Activated naive CD4-positive, alpha-beta T cell treated with anti-CD3 and anti-CD28 coated beads, Interleukin-2, amount 50 U/mL, for 72 hours (primary cell): ENCODE results near the gene PRELID3B. TPM values are rescaled to one million over a fixed set of nuclear protein-coding genes. Genes with fewer than 3 reads are reported as not detected.

Experiments
- ATAC-seq, 2 donors: fragments of 150-1000 bp; cut with Tn5 transposase; 2 replicates each; pipeline ENCODE4 v1.10.0; 2021; ENCODE audit warnings: mild to moderate bottlenecking in 2 of 2, moderate library complexity in 2 of 2
- DNase-seq, 2 donors: peaks; one replicate each; pipeline ENCODE4 v3.0.0; 2021 to 2022; ENCODE audit warnings: low spot score in 2 of 2
- H3K27ac Mint-ChIP-seq, 2 donors: one replicate each; pipeline ENCODE4 v1.8.0; 2022; ENCODE audit warnings: mild to moderate bottlenecking in 2 of 2, mixed read lengths in 2 of 2
- H3K36me3 Mint-ChIP-seq, 2 donors: one replicate each; pipeline ENCODE4 v1.8.0; 2022; ENCODE audit warnings: mixed read lengths in 2 of 2
- H3K9me3 Mint-ChIP-seq, 2 donors: one replicate each; pipeline ENCODE4 v1.8.0; 2022; ENCODE audit warnings: mixed read lengths in 2 of 2
- total RNA-seq, 2 donors: library from RNA; stranded (reverse); gene quantifications; one replicate each; pipeline ENCODE4 v1.2.3, GENCODE V29; 2022

The PRELID3B gene
- total RNA-seq, 2 donors from 2014 or later, result 118 to 170 TPM

- Mint-ChIP-seq H3K27ac (peak overlapping the region in 1 of 2 donors; percentile 90), H3K9me3 (no peaks in the 10 kb centered on the region), H3K36me3 (peaks cover 0 to 14% of the 10 kb centered on the region in 2 donors)
- DNase-seq (peak in 1 of 2 donors; percentile 53), ATAC-seq (no peak)
These were observed 34.7 kb downstream of the PRELID3B start for GRCh38 chr20:59007665-59008511.

DNA sequence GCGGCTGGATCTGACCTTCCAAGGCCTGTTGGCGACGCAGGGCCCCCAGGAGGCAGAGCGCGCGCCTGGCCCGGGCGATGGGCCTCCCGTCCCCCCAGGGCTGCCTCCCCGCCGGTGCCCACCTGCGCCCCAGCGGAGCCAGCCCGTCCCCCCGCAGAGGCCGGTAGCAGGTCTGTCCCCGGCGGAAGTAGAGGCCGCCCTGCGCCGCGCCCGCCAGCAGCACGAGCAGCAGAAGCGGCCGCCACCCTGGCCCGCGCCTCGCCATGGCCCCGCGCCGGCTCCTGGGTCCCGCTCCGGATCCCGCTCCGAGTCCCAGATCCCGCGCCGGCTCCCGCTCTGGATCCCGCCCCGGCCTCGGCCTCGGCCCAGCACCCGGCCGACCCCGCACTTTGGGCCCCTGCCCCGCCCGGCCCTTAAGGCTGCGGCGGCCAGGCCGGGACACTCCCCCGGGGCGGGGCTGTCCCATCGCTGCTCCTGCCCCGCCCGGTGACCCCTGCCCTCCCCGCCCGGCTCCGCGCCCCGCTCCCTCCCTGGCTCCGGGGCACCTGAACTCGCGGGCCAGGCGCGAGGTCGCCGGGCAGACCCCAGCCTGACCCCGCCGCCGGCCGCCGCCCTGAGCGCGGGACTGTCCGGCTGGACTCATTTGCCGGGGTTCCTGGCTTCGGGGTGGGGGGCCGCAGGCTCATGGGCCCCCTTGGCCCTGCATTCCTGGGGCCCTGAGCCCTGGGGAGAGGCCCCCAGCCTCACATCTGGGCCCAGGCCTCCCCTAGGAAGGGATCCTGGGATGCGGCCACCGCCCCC lies 35.5 kb downstream of the PRELID3B start, which contains the start of gene CTSZ:
CTSZ (minus strand) TSS at position 391 of the 801 bp plus-strand sequence; CDS start at position 265, 126 bp downstream.
- ATAC-seq (peak; percentile 60 to 81), DNase-seq (peak; percentile 55 to 66)
- Mint-ChIP-seq H3K36me3 (peaks cover 0 to 14% of the 10 kb centered on the region in 2 donors), H3K27ac (peak within 1 kb of the TSS; percentile 73 to 90), H3K9me3 (no peaks in the 10 kb centered on the region)

DNA sequence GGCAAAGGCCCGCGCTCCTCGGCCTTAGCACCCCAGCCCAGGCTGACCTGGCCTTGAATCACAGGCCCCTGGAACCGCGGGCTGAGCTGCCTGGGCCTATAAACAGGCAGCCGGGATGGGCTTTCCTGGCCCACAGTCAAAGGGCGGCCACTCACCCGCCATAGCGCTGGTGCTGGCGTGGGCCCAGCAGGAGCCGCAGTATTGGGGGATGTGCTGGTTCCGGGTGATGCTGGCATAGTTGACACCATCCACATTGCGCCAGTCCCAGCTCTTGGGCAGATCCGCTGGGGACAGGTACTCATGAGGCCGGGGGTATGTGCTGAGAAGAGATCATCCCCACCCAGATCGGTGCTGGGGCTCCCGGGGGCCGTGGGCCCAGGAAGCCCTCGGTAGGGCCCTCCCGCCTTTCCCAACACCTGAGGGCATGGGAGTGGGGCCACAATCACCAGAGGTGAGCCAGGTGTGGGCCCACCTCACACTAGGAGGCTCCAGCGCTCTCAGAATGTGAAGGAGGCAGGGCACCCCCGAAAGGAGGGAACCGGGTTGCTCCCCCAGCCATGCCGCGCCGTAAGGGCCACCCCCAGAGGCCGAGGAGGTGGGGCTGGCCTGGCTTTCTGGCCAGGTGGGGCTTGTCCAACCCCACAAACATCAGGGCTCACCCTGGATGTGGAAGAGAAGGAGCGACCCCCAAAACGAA lies 36.3 kb downstream of the PRELID3B start:
- ATAC-seq (peak in 1 of 2 donors; percentile 11), DNase-seq (peak in 1 of 2 donors; percentile 56)
- peaks cover 0 to 14% of the 10 kb centered on the region in 2 donors for H3K36me3 Mint-ChIP-seq
- no peaks in the 10 kb centered on the region for H3K9me3 Mint-ChIP-seq
- peak overlapping the region; percentile 73 to 82 for H3K27ac Mint-ChIP-seq

GRCh38 chr20:59005523-59006166 lies 36.9 kb downstream of the PRELID3B start:
- peak overlapping the region; percentile 73 to 92 for H3K27ac Mint-ChIP-seq
- H3K9me3 Mint-ChIP-seq, result no peaks in the 10 kb centered on the region
- peak in 1 of 2 donors; percentile 6 for ATAC-seq
- peaks cover 0 to 14% of the 10 kb centered on the region in 2 donors for H3K36me3 Mint-ChIP-seq
- DNase-seq, result no peak

GRCh38 chr20:59004763-59005522 lies 37.6 kb downstream of the PRELID3B start:
- peak overlapping the region; percentile 73 to 92 for H3K27ac Mint-ChIP-seq
- ATAC-seq (peak; percentile 44 to 83), DNase-seq (peak; percentile 41 to 87)
- no peaks in the 10 kb centered on the region for H3K9me3 Mint-ChIP-seq
- peaks cover 0 to 14% of the 10 kb centered on the region in 2 donors for H3K36me3 Mint-ChIP-seq

DNA sequence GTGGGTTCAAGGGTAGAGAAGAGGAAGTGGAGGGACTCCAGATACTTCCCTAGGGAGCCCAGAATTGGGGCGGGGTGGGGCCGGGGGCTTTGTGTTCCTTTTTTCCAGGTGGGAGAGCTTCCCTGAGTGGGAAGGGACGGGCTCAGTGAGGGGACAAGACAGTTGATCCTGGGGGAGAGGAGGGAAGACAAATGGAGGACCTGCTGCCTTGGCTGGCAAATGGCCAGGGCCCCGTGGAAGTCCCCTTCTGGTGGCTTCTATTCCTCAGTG lies 38.2 kb downstream of the PRELID3B start:
- peak overlapping the region; percentile 73 to 92 for H3K27ac Mint-ChIP-seq
- no peaks in the 10 kb centered on the region for H3K9me3 Mint-ChIP-seq
- no peak for ATAC-seq
- H3K36me3 Mint-ChIP-seq, result peaks cover 0 to 14% of the 10 kb centered on the region in 2 donors
- peak in 1 of 2 donors; percentile 42 for DNase-seq

- ATAC-seq (no peak), DNase-seq (no peak)
- H3K27ac Mint-ChIP-seq, result peak overlapping the region; percentile 73 to 92
- H3K36me3 Mint-ChIP-seq, result peaks cover 0 to 14% of the 10 kb centered on the region in 2 donors
- no peaks in the 10 kb centered on the region for H3K9me3 Mint-ChIP-seq
These were observed 38.6 kb downstream of the PRELID3B start for GRCh38 chr20:59003836-59004492.

GRCh38 chr20:59002874-59003399 lies 39.6 kb downstream of the PRELID3B start:
- peaks cover 0 to 14% of the 10 kb centered on the region in 2 donors for H3K36me3 Mint-ChIP-seq
- ATAC-seq (no peak), DNase-seq (no peak)
- H3K9me3 Mint-ChIP-seq, result no peaks in the 10 kb centered on the region
- H3K27ac Mint-ChIP-seq, result peak overlapping the region in 1 of 2 donors; percentile 73

DNA sequence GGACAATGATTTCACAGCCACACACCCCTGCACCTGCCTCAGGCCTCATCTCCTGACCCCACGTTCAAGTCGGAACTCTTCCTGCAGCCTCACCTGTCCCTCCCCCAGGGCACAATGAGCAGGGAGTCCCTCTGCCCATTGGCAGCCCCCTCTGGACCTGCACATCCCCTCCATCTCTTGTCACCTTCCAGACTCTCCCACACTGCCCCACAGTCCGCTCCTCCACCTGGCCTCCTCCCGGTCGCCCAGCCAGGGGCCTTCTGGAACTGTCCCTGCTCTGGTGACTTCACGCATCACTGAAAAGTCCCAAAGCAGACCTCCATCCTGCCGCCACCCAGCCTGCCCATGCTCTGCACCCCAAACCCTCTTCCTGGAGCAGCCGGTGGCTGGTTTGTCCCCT lies 40.2 kb downstream of the PRELID3B start:
- H3K36me3 Mint-ChIP-seq, result peaks cover 0 to 18% of the 10 kb centered on the region in 2 donors
- H3K9me3 Mint-ChIP-seq, result no peaks in the 10 kb centered on the region
- H3K27ac Mint-ChIP-seq, result peak overlapping the region in 1 of 2 donors; percentile 73
- DNase-seq, result no peak
- ATAC-seq, result no peak

DNA sequence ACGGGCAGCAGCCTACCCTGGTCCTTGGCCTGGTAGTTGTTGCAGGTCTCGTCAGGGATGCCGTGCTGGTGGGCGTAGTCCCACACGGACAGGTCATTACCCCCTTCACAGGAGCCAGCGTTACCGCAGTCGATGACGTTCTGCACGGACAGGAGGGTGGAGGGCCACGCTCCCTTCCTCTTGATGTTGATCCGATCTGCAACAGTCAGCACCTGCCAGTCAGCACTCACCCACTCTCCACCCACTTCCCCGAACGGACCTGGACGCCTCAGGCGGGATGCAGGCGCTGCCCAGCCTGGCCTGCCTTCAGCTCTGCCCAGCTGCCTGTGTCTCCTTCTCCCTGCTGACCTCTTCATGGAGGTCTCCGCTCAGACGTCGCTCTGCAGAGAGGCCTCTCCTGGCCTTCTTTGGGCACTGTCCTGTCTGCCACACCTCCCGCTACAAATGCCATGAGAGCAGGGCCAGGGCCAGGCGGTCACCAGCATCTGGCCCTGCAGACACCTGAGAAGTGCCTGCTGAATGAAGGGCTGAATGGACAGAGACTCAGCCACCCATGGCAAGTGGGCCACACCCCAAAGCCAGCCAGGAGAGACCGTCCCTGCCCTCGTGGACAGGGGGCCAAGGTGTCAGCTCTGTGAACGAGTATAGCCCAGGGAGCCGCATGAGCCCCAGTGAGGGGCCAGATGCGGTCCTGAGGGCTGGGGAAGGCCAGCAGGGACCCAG lies 41.0 kb downstream of the PRELID3B start:
- no peak for ATAC-seq
- Mint-ChIP-seq H3K9me3 (no peaks in the 10 kb centered on the region), H3K27ac (no peak overlapping the region), H3K36me3 (peaks cover 0 to 19% of the 10 kb centered on the region in 2 donors)
- DNase-seq, result no peak

DNA sequence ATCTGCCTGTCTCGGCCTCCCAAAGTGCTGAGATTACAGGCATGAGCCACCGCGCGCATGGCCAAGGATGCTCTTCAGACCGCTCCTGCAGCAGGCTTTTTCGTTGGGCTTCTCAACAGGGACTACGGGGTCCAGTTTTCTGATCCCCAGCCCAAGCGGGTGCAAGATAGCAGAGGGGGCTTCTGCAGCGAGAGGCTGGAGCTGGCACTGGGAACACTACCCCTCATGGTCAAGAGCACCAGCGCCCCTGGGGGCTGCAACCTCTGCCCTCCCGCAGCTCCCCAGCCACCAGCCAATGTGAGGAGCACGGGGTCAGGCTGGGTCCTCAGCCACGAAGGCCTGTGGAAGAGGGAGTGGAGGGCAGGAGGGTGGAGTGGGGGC lies 41.5 kb downstream of the PRELID3B start:
- ATAC-seq (no peak), DNase-seq (no peak)
- Mint-ChIP-seq H3K36me3 (peaks cover 0 to 19% of the 10 kb centered on the region in 2 donors), H3K27ac (no peak overlapping the region), H3K9me3 (no peaks in the 10 kb centered on the region)

DNA sequence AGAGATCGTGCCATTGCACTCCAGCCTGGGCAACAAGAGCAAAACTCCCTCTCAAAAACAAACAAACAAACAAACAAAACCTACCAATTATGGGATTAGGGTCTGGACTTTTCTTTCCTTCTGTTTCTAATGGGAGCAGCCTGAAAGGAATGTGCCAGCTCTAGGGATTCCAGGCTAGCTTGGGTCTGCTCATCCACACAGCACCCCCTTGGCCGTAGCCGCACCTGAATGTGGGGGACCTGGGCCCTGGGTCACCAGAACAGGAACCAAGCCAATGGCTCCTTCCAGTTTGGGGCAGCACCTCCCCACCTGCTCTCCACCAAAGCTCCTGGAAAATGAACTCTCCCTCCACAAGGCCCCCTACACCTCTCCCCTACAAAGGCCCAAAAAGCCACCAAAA lies 42.3 kb downstream of the PRELID3B start:
- Mint-ChIP-seq H3K36me3 (peaks cover 0 to 22% of the 10 kb centered on the region in 2 donors), H3K9me3 (no peaks in the 10 kb centered on the region), H3K27ac (no peak overlapping the region)
- DNase-seq (no peak), ATAC-seq (no peak)

DNA sequence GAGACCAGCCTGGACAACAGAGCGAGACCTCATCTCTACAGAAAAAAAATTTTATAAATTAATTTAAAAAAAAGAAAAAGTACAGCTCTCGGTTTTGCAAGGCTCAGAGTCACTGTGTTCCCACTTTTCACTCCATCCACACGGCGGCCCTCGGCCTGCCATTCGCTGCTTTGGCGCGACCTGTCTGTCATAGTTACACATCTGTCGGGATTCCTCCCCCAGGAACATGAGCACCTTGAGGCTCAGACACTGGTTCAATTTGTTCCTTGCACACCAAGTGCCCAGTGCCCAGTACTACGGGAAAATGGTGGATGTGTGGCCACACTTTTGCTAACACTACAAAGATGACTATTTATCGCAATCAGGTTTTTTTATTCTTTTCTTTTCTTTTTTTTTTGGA lies 43.9 kb downstream of the PRELID3B start:
- Mint-ChIP-seq H3K36me3 (peaks cover 0 to 14% of the 10 kb centered on the region in 2 donors), H3K27ac (no peak overlapping the region)
- no peak for ATAC-seq

GRCh38 chr20:58997141-58997770 lies 45.3 kb downstream of the PRELID3B start:
- Mint-ChIP-seq H3K9me3 (no peaks in the 10 kb centered on the region), H3K27ac (no peak overlapping the region), H3K36me3 (peaks cover 0 to 17% of the 10 kb centered on the region in 2 donors)
- no peak for ATAC-seq
- DNase-seq, result no peak

More for the DNA sequence above, 43.9 kb downstream of the PRELID3B start:
- no peak for DNase-seq
- no peaks in the 10 kb centered on the region for H3K9me3 Mint-ChIP-seq
